CD4-positive, alpha-beta T cell (primary cell): ENCODE data around the gene MRPS35. TPM values are rescaled to one million over a fixed set of nuclear protein-coding genes. Genes with fewer than 3 reads are reported as not detected.

Experiments
- ATAC-seq: fragments of 200-7000 bp; cut with Tn5 transposase; one replicate; pipeline ENCODE4 v1.10.0; 2022; ENCODE audit warnings: mild to moderate bottlenecking; ENCODE audit not compliant: poor library complexity
- CTCF ChIA-PET: fragments of 350-600 bp; sonication (Branson Sonifier 250); formaldehyde crosslinking; loops from one replicate; lab custom pipeline; 2021; ENCODE audit warnings: antibody characterized with exemption, inconsistent platforms; lab: Charles Lee
- POLR2A ChIA-PET: fragments of 350-600 bp; sonication (Branson Sonifier 250); formaldehyde crosslinking; loops from one replicate; lab custom pipeline; 2021; ENCODE audit warnings: antibody characterized with exemption, inconsistent platforms; lab: Charles Lee
- DNase-seq, 14 experiments: peaks; one replicate each; pipeline ENCODE4 v3.0.0-alpha.2; 2013 to 2020; ENCODE audit warnings: mixed read lengths in 2 of 14
- H3K27ac ChIP-seq, 2 donors: one replicate each; pipeline versions ENCODE4 v1.5.1 to v1.7.0; 2013; ENCODE audit warnings: low read length in 2 of 2, low read depth in 1 of 2, mild to moderate bottlenecking in 1 of 2
- H3K27me3 ChIP-seq, 2 experiments: 1 replicate in 1 of 2; 2 replicates in 1 of 2; pipeline versions ENCODE4 v1.6.1 to v1.7.0; 2013; ENCODE audit warnings: low read length in 2 of 2, control low read depth in 1 of 2, mild to moderate bottlenecking in 1 of 2, moderate library complexity in 1 of 2; ENCODE audit not compliant: insufficient read depth in 2 of 2, control insufficient read depth in 1 of 2
- H3K36me3 ChIP-seq: one replicate; pipeline ENCODE4 v1.6.1; 2013; ENCODE audit warnings: low read length, control low read depth; ENCODE audit not compliant: insufficient read depth
- H3K4me1 ChIP-seq: one replicate; pipeline ENCODE4 v1.6.1; 2013; ENCODE audit warnings: low read length, control low read depth; ENCODE audit not compliant: insufficient read depth
- H3K4me3 ChIP-seq: one replicate; pipeline ENCODE4 v1.5.1; 2013; ENCODE audit warnings: mild to moderate bottlenecking, low read length, moderate library complexity
- H3K9me3 ChIP-seq, 2 experiments: 1 replicate in 1 of 2; 2 replicates in 1 of 2; pipeline versions ENCODE4 v1.6.1 to v1.7.0; 2013; ENCODE audit warnings: low read length in 2 of 2, mild to moderate bottlenecking in 2 of 2, control low read depth in 1 of 2, moderate library complexity in 1 of 2; ENCODE audit not compliant: control insufficient read depth in 1 of 2, insufficient read depth in 1 of 2
- H3K27ac Mint-ChIP-seq: one replicate; pipeline ENCODE4 v1.8.0; 2020; ENCODE audit warnings: mixed read lengths
- H3K27me3 Mint-ChIP-seq: one replicate; pipeline ENCODE4 v1.8.0; 2021; ENCODE audit warnings: mixed read lengths
- H3K36me3 Mint-ChIP-seq: one replicate; pipeline ENCODE4 v1.8.0; 2021; ENCODE audit warnings: low read depth, mixed read lengths
- H3K4me1 Mint-ChIP-seq: one replicate; pipeline ENCODE4 v1.8.0; 2021; ENCODE audit warnings: low read depth, mixed read lengths
- H3K4me3 Mint-ChIP-seq: one replicate; pipeline ENCODE4 v1.8.0; 2020; ENCODE audit warnings: mild to moderate bottlenecking, mixed read lengths
- H3K9me3 Mint-ChIP-seq: one replicate; pipeline ENCODE4 v1.8.0; 2020; ENCODE audit warnings: mixed read lengths
- CTCF ChIP-seq: fragments of 200-600 bp; IDR thresholded peaks from one replicate; pipeline ENCODE4 v1.8.0; 2022; ENCODE audit warnings: antibody characterized with exemption, mild to moderate bottlenecking
- intact Hi-C, 2 experiments: fragments of 100-400 bp; cut with DNase I in 1 of 2; cut with micrococcal nuclease in 1 of 2; formaldehyde crosslinking; loops; one replicate each; pipeline versions ENCODE4 v1.15.1 to v1.9.0; 2023 to 2025; cut with DNase I, micrococcal nuclease
- total RNA-seq, 174 experiments: library from RNA in 2 of 174; stranded (reverse) in 2 of 174; gene quantifications; one replicate each; pipeline ENCODE4 v1.2.3 and lab custom pipeline; 2021 to 2026

MRPS35 gene
- total RNA-seq, 2 experiments from 2014 or later, result 22.1 to 23.9 TPM

GRCh38 chr12:27688671-27689070 lies 22.0 kb upstream of the MRPS35 start:
- H3K9me3 Mint-ChIP-seq, result no peaks in the 10 kb centered on the region
- Histone ChIP-seq H3K27me3 (no peaks in the 10 kb centered on the region), H3K36me3 (no peaks in the 10 kb centered on the region), H3K4me3 (no peak overlapping the region), H3K27ac (no peak overlapping the region), H3K4me1 (no peaks in the 10 kb centered on the region), H3K9me3 (no peaks in the 10 kb centered on the region)
- POLR2A ChIA-PET, result no interaction called here
- CTCF ChIA-PET, result no interaction called here
- ATAC-seq, result no peak
- no peak for TF ChIP-seq CTCF
- no peak for DNase-seq
- intact Hi-C loops, result no loop called here
- H3K27ac Mint-ChIP-seq, result no peak overlapping the region
- H3K4me3 Mint-ChIP-seq, result no peak overlapping the region
- peaks cover 16% of the 10 kb centered on the region for H3K36me3 Mint-ChIP-seq
- H3K4me1 Mint-ChIP-seq, result no peaks in the 10 kb centered on the region
- H3K27me3 Mint-ChIP-seq, result no peaks in the 10 kb centered on the region

- Mint-ChIP-seq H3K27ac (no peak overlapping the region), H3K9me3 (no peaks in the 10 kb centered on the region), H3K4me1 (no peaks in the 10 kb centered on the region), H3K4me3 (no peak overlapping the region), H3K27me3 (no peaks in the 10 kb centered on the region), H3K36me3 (peaks cover 16% of the 10 kb centered on the region)
- no peaks in the 10 kb centered on the region for H3K9me3 ChIP-seq
- H3K27ac ChIP-seq, result no peak overlapping the region
- no peak for ATAC-seq
- ChIA-PET CTCF (no interaction called here), POLR2A (no interaction called here)
- no peak for DNase-seq
- H3K36me3 ChIP-seq, result no peaks in the 10 kb centered on the region
- H3K4me3 ChIP-seq, result no peak overlapping the region
- H3K4me1 ChIP-seq, result no peaks in the 10 kb centered on the region
- TF ChIP-seq CTCF, result no peak
- no peaks in the 10 kb centered on the region for H3K27me3 ChIP-seq
- intact Hi-C loops, result loop anchor here in 1 of 2 experiments (10.0 kb wide), 1 partner anchor 435 kb away; no protein-coding TSS in a partner anchor
Measured at GRCh38 chr12:27689558-27690180, 21.0 kb upstream of the MRPS35 start.

GRCh38 chr12:27693403-27693802 lies 17.2 kb upstream of the MRPS35 start:
- H3K9me3 Mint-ChIP-seq, result no peaks in the 10 kb centered on the region
- DNase-seq (no peak), ATAC-seq (no peak)
- no peak for TF ChIP-seq CTCF
- H3K4me3 Mint-ChIP-seq, result no peak overlapping the region
- intact Hi-C loops, result loop anchor here in 1 of 2 experiments (10.0 kb wide), 1 partner anchor 439 kb away; no protein-coding TSS in a partner anchor
- no peaks in the 10 kb centered on the region for H3K4me1 Mint-ChIP-seq
- ChIA-PET CTCF (no interaction called here), POLR2A (no interaction called here)
- no peaks in the 10 kb centered on the region for H3K27me3 Mint-ChIP-seq
- no peak overlapping the region for H3K27ac ChIP-seq
- H3K27ac Mint-ChIP-seq, result no peak overlapping the region
- no peaks in the 10 kb centered on the region for H3K36me3 ChIP-seq
- H3K27me3 ChIP-seq, result no peaks in the 10 kb centered on the region
- no peak overlapping the region for H3K4me3 ChIP-seq
- H3K9me3 ChIP-seq, result no peaks in the 10 kb centered on the region
- H3K4me1 ChIP-seq, result no peaks in the 10 kb centered on the region
- peaks cover 8% of the 10 kb centered on the region for H3K36me3 Mint-ChIP-seq
